Measurements from ENCODE around the gene CD8A.

CD8A gene

GRCh38 chr2:86769838-86770237, 20.9 kb downstream of the CD8A start:
- TF ChIP-seq POU6F1 (CRISPR knock-in tag; IDR thresholded peaks at IDR 0.05; ENCODE audit: borderline replicate concordance, low read depth) (no peak), CREB5 (CRISPR knock-in tag; IDR thresholded peaks at IDR 0.05; ENCODE audit: low read depth) (no peak), ESRRG (CRISPR knock-in tag; IDR thresholded peaks at IDR 0.05) (no peak), ISL1 (CRISPR knock-in tag; IDR thresholded peaks at IDR 0.05) (no peak), ZNF70 (CRISPR knock-in tag; IDR thresholded peaks at IDR 0.05) (no peak), ARNTL (CRISPR knock-in tag; IDR thresholded peaks at IDR 0.05; ENCODE audit: borderline replicate concordance, low read depth) (no peak), TCF4 (CRISPR knock-in tag; IDR thresholded peaks at IDR 0.05; ENCODE audit: borderline replicate concordance) (no peak), ZNF8 (CRISPR knock-in tag; IDR thresholded peaks at IDR 0.05) (no peak)
- TF ChIP-seq, protein P1, sequence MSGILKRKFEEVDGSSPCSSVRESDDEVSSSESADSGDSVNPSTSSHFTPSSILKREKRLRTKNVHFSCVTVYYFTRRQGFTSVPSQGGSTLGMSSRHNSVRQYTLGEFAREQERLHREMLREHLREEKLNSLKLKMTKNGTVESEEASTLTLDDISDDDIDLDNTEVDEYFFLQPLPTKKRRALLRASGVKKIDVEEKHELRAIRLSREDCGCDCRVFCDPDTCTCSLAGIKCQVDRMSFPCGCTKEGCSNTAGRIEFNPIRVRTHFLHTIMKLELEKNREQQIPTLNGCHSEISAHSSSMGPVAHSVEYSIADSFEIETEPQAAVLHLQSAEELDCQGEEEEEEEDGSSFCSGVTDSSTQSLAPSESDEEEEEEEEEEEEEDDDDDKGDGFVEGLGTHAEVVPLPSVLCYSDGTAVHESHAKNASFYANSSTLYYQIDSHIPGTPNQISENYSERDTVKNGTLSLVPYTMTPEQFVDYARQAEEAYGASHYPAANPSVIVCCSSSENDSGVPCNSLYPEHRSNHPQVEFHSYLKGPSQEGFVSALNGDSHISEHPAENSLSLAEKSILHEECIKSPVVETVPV (CRISPR knock-in tag; IDR thresholded peaks at IDR 0.05) = no peak
- no peak for ATAC-seq

- TF ChIP-seq ZNF8 (CRISPR knock-in tag; IDR thresholded peaks at IDR 0.05) (no peak), PPARA (CRISPR knock-in tag; IDR thresholded peaks at IDR 0.05; ENCODE audit: borderline replicate concordance) (no peak), ISL1 (CRISPR knock-in tag; IDR thresholded peaks at IDR 0.05) (no peak), ZFP3 (CRISPR knock-in tag; IDR thresholded peaks at IDR 0.05) (no peak), TCF4 (CRISPR knock-in tag; IDR thresholded peaks at IDR 0.05; ENCODE audit: borderline replicate concordance) (no peak), ESRRG (CRISPR knock-in tag; IDR thresholded peaks at IDR 0.05) (no peak), POU6F1 (CRISPR knock-in tag; IDR thresholded peaks at IDR 0.05; ENCODE audit: borderline replicate concordance, low read depth) (no peak), ARNTL (CRISPR knock-in tag; IDR thresholded peaks at IDR 0.05; ENCODE audit: borderline replicate concordance, low read depth) (no peak), ZNF70 (CRISPR knock-in tag; IDR thresholded peaks at IDR 0.05) (no peak), ZC3H10 (CRISPR knock-in tag; IDR thresholded peaks at IDR 0.05) (no peak), ZNF565 (CRISPR knock-in tag; conservative IDR thresholded peaks at IDR 0.05; ENCODE audit: low read depth) (no peak), TOX (CRISPR knock-in tag; IDR thresholded peaks at IDR 0.05; ENCODE audit: borderline replicate concordance) (no peak), GLIS3 (CRISPR knock-in tag; IDR thresholded peaks at IDR 0.05) (no peak), SNAI2 (CRISPR knock-in tag; IDR thresholded peaks at IDR 0.05) (no peak), PATZ1 (CRISPR knock-in tag; IDR thresholded peaks at IDR 0.05; ENCODE audit: borderline replicate concordance) (no peak)
- TF ChIP-seq, protein P1 (CRISPR knock-in tag; IDR thresholded peaks at IDR 0.05) = no peak
- ATAC-seq = no peak
Observed at GRCh38 chr2:86768189-86768949, 22.3 kb downstream of the CD8A start.

- ATAC-seq = no peak
- TF ChIP-seq TCF4 (CRISPR knock-in tag; IDR thresholded peaks at IDR 0.05; ENCODE audit: borderline replicate concordance) = no peak
- TF ChIP-seq GLIS3 (CRISPR knock-in tag; IDR thresholded peaks at IDR 0.05) = no peak
- TF ChIP-seq TSHZ2 (CRISPR knock-in tag; IDR thresholded peaks at IDR 0.05) = no peak
- TF ChIP-seq PATZ1 (CRISPR knock-in tag; IDR thresholded peaks at IDR 0.05; ENCODE audit: borderline replicate concordance) = no peak
- TF ChIP-seq, protein P1 (CRISPR knock-in tag; IDR thresholded peaks at IDR 0.05) = no peak
- no peak for TF ChIP-seq ZNF565 (CRISPR knock-in tag; conservative IDR thresholded peaks at IDR 0.05; ENCODE audit: low read depth)
- no peak for TF ChIP-seq OSR1 (CRISPR knock-in tag; IDR thresholded peaks at IDR 0.05)
Observed at GRCh38 chr2:86765310-86765695, 25.4 kb downstream of the CD8A start.

Data from SK-N-SH treated with all-trans-retinoic acid at 6 μM for 48 hours (cell line).